MM.1S (cell line): ENCODE data around the gene DISC1.

ENCODE experiments used
- DNase-seq: peaks from one replicate; pipeline ENCODE4 v3.0.0-alpha.2; 2015
- H2AFZ ChIP-seq: fragments of 300-600 bp; sonication (generic); 2 replicates; pipeline ENCODE4 v1.6.0; 2016; ENCODE audit warnings: antibody characterized with exemption, low read length
- H3F3A ChIP-seq: fragments of 300-600 bp; sonication (generic); 2 replicates; pipeline ENCODE4 v1.6.1; 2016; ENCODE audit warnings: mild to moderate bottlenecking, antibody characterized with exemption, low read length, moderate library complexity, mixed read lengths; ENCODE audit not compliant: insufficient read depth
- H3K27ac ChIP-seq: fragments of 300-600 bp; sonication (generic); 2 replicates; pipeline ENCODE4 v1.5.1; 2016; ENCODE audit warnings: mild to moderate bottlenecking, low read length
- H3K27me3 ChIP-seq: fragments of 300-600 bp; sonication (generic); replicated peaks from 2 replicates; pipeline ENCODE4 v1.6.0; 2016; ENCODE audit warnings: low read length; ENCODE audit not compliant: insufficient read depth
- H3K36me3 ChIP-seq: fragments of 300-600 bp; sonication (generic); replicated peaks from 2 replicates; pipeline ENCODE4 v1.6.1; 2016; ENCODE audit warnings: mild to moderate bottlenecking, low read length, mixed read lengths; ENCODE audit not compliant: insufficient read depth
- H3K4me1 ChIP-seq: fragments of 300-600 bp; sonication (generic); 2 replicates; pipeline ENCODE4 v1.6.1; 2016; ENCODE audit warnings: low read length, mixed read lengths
- H3K4me2 ChIP-seq: fragments of 300-600 bp; sonication (generic); 2 replicates; pipeline ENCODE4 v1.6.0; 2016; ENCODE audit warnings: low read depth, low read length
- H3K4me3 ChIP-seq: fragments of 300-600 bp; sonication (generic); 2 replicates; pipeline ENCODE4 v1.5.1; 2016; ENCODE audit warnings: low read length, mixed read lengths
- H3K79me2 ChIP-seq: fragments of 300-600 bp; sonication (generic); 2 replicates; pipeline ENCODE4 v1.6.1; 2016; ENCODE audit warnings: mixed run types, low read length, mixed read lengths
- H3K9ac ChIP-seq: fragments of 300-600 bp; sonication (generic); 2 replicates; pipeline ENCODE4 v1.6.1; 2016; ENCODE audit warnings: low read length, mixed read lengths
- H3K9me2 ChIP-seq: fragments of 300-600 bp; sonication (generic); replicated peaks from 2 replicates; pipeline ENCODE4 v1.6.1; 2016; ENCODE audit warnings: mild to moderate bottlenecking, low read length, mixed read lengths; ENCODE audit not compliant: insufficient read depth
- H3K9me3 ChIP-seq: fragments of 300-600 bp; sonication (generic); replicated peaks from 2 replicates; pipeline ENCODE4 v1.6.1; 2016; ENCODE audit warnings: mild to moderate bottlenecking, low read length, mixed read lengths; ENCODE audit not compliant: insufficient read depth
- H4K20me1 ChIP-seq: fragments of 300-600 bp; sonication (generic); 2 replicates; pipeline ENCODE4 v1.6.1; 2016; ENCODE audit warnings: mild to moderate bottlenecking, low read length, moderate library complexity, mixed read lengths; ENCODE audit not compliant: insufficient read depth
- EZH2 ChIP-seq: fragments of 300-600 bp; sonication (generic); optimal IDR thresholded peaks from 2 replicates; pipeline ENCODE3; 2017; ENCODE audit warnings: low read depth, mild to moderate bottlenecking, antibody characterized with exemption, low read length, mixed read lengths
- EZH2phosphoT487 ChIP-seq: fragments of 300-600 bp; sonication (generic); IDR thresholded peaks from 2 replicates; pipeline ENCODE4 v1.6.1; 2018; ENCODE audit warnings: antibody characterized with exemption, low read length
- TF ChIP-seq, protein P1 (sequence below): fragments of 300-600 bp; sonication (generic); IDR thresholded peaks from 2 replicates; pipeline ENCODE4 v1.5.1; 2016; ENCODE audit warnings: antibody characterized with exemption, low read length, mixed read lengths

DISC1 gene

DNA sequence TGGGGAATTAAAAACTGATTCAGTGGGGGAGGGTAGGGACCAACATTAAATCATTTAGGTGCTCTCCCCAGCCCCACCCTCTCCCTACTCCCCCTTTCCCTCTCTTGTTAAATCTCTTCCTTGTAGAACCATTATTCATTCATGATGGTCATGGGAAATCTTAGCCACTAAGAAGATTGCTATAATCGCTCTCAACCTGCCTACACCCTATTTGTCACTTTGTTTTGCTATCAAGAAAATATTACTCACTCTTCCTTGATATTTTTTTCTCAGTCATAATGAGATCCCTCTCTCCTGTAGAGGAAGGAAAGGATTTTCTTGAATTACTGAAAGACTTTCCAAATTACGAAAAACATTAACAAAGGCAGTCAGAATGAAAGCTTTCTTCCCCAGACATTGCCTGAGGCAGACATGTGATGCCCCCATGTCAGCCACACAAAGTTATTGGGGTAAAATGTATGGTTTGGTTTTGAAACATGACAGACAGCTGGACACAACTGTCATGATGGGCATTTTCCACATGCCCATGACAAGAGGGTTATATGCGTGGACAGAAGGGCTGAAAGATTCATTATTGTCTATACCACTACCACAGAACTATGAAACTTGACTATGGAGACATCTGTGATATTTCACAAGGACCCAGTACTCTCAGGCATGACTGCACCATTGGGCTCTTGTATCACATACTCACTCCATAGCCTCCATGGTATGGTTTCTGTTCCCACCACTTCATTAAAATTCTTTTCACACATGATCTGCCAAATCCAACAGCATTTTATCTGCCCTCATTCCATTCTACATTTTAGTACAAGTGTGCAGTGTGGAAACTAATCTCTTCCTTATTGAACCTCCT is 420.1 kb downstream of the DISC1 start:
- TF ChIP-seq, protein P1, sequence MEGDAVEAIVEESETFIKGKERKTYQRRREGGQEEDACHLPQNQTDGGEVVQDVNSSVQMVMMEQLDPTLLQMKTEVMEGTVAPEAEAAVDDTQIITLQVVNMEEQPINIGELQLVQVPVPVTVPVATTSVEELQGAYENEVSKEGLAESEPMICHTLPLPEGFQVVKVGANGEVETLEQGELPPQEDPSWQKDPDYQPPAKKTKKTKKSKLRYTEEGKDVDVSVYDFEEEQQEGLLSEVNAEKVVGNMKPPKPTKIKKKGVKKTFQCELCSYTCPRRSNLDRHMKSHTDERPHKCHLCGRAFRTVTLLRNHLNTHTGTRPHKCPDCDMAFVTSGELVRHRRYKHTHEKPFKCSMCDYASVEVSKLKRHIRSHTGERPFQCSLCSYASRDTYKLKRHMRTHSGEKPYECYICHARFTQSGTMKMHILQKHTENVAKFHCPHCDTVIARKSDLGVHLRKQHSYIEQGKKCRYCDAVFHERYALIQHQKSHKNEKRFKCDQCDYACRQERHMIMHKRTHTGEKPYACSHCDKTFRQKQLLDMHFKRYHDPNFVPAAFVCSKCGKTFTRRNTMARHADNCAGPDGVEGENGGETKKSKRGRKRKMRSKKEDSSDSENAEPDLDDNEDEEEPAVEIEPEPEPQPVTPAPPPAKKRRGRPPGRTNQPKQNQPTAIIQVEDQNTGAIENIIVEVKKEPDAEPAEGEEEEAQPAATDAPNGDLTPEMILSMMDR = no peak
- TF ChIP-seq EZH2phosphoT487 (no peak), EZH2 (no peak)
- Histone ChIP-seq H2AFZ (no peak overlapping the region), H3K79me2 (no peaks in the 10 kb centered on the region), H3K27ac (no peak overlapping the region), H3K36me3 (no peaks in the 10 kb centered on the region), H3K4me2 (no peak overlapping the region), H3K27me3 (no peaks in the 10 kb centered on the region), H3K9ac (no peak overlapping the region), H3K9me3 (no peaks in the 10 kb centered on the region), H3F3A (no peaks in the 10 kb centered on the region), H3K4me1 (no peaks in the 10 kb centered on the region), H3K9me2 (no peaks in the 10 kb centered on the region), H3K4me3 (no peak overlapping the region), H4K20me1 (no peaks in the 10 kb centered on the region)
- no peak for DNase-seq

GRCh38 chr1:232047473-232047872 is 420.9 kb downstream of the DISC1 start:
- Histone ChIP-seq H3K4me3 (no peak overlapping the region), H3K4me2 (no peak overlapping the region), H3K9ac (no peak overlapping the region), H3F3A (no peaks in the 10 kb centered on the region), H2AFZ (no peak overlapping the region), H3K9me3 (no peaks in the 10 kb centered on the region), H3K27ac (no peak overlapping the region), H4K20me1 (no peaks in the 10 kb centered on the region), H3K79me2 (no peaks in the 10 kb centered on the region), H3K9me2 (no peaks in the 10 kb centered on the region), H3K27me3 (no peaks in the 10 kb centered on the region), H3K36me3 (no peaks in the 10 kb centered on the region), H3K4me1 (no peaks in the 10 kb centered on the region)
- TF ChIP-seq, protein P1 = no peak; the same call in 1 of the 2 replicates
- no peak for TF ChIP-seq EZH2phosphoT487
- TF ChIP-seq EZH2 = no peak
- no peak for DNase-seq

GRCh38 chr1:232048481-232048880 is 421.9 kb downstream of the DISC1 start:
- TF ChIP-seq, protein P1 = no peak
- TF ChIP-seq EZH2phosphoT487 (no peak), EZH2 (no peak)
- H3K79me2 ChIP-seq = no peaks in the 10 kb centered on the region
- H3K9ac ChIP-seq = no peak overlapping the region
- no peak overlapping the region for H3K4me2 ChIP-seq
- no peaks in the 10 kb centered on the region for H3K9me3 ChIP-seq
- H2AFZ ChIP-seq = no peak overlapping the region
- H4K20me1 ChIP-seq = no peaks in the 10 kb centered on the region
- DNase-seq = no peak
- no peaks in the 10 kb centered on the region for H3K36me3 ChIP-seq
- H3K27me3 ChIP-seq = no peaks in the 10 kb centered on the region
- H3F3A ChIP-seq = no peaks in the 10 kb centered on the region
- H3K27ac ChIP-seq = no peak overlapping the region
- no peaks in the 10 kb centered on the region for H3K4me1 ChIP-seq
- H3K4me3 ChIP-seq = no peak overlapping the region
- no peaks in the 10 kb centered on the region for H3K9me2 ChIP-seq
